Measurements from ENCODE around the gene PNPLA5.

DNA sequence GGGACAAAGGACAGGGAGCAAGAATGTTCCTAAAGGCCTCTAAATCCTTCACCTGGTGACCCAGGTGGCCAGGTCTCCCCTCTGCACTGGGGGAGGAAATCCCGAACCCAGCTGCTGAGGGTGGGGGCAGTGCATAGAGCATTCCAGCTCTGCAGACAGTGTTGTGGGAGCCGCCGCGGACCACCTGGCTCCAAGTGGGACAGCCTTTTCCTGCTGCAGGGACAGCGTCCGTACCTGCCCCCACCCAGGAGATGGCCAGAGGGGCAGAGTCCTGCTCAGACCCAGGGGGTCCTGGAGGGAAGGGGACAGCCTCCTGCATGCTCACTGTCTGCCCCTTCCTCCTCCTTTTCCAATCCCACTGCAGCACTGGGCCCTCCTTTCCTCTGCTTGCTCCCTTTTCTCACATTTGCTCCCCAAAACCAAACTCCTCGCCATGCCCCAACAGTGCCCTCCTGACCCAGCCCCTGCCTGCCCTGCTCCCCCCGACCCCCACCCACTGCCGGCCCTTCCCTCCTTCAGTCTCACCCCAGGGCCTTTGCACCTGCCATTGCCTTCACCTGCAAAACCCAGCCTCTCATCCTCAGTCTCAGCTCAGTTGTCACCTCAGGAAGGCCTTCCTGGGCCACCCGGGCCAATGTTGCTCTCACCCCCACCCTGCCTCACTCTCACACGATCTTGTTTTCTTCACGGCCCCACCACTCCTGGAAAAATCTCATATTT, 12.8 kb downstream of the PNPLA5 start:
- TF ChIP-seq, protein P1, sequence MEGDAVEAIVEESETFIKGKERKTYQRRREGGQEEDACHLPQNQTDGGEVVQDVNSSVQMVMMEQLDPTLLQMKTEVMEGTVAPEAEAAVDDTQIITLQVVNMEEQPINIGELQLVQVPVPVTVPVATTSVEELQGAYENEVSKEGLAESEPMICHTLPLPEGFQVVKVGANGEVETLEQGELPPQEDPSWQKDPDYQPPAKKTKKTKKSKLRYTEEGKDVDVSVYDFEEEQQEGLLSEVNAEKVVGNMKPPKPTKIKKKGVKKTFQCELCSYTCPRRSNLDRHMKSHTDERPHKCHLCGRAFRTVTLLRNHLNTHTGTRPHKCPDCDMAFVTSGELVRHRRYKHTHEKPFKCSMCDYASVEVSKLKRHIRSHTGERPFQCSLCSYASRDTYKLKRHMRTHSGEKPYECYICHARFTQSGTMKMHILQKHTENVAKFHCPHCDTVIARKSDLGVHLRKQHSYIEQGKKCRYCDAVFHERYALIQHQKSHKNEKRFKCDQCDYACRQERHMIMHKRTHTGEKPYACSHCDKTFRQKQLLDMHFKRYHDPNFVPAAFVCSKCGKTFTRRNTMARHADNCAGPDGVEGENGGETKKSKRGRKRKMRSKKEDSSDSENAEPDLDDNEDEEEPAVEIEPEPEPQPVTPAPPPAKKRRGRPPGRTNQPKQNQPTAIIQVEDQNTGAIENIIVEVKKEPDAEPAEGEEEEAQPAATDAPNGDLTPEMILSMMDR (IDR thresholded peaks at IDR 0.05), result no peak
- no peak for TF ChIP-seq TCF7L2 (IDR thresholded peaks at IDR 0.05; ENCODE audit: low read depth, low read length)

Data from Panc1 (cell line).